Keratinocyte (primary cell): ENCODE data around the gene ETV1. TPM values are rescaled to one million over a fixed set of nuclear protein-coding genes. Genes with fewer than 3 reads are reported as not detected.

Experiments used
- DNase-seq: peaks from one replicate; pipeline ENCODE4 v3.0.0-alpha.2; 2011; ENCODE audit warnings: low read depth, missing footprints, low spot score
- FAIRE-seq: peaks from 2 replicates; lab custom pipeline; 2011; peaks lifted over from hg19 to GRCh38; lab: Jason Lieb, UNC
- H2AFZ ChIP-seq: 2 replicates; pipeline ENCODE4 v1.6.0; 2012; ENCODE audit warnings: low read length, control low read depth, inconsistent platforms; ENCODE audit not compliant: control insufficient read depth
- H3K27ac ChIP-seq: 2 replicates; pipeline ENCODE4 v1.5.1; 2011; ENCODE audit warnings: low read length; ENCODE audit not compliant: control insufficient read depth, insufficient read depth
- H3K27me3 ChIP-seq: 3 replicates; pipeline ENCODE4 v1.6.0; 2011; ENCODE audit warnings: low read length; ENCODE audit not compliant: control insufficient read depth, insufficient read depth; ENCODE audit errors: extremely low read depth
- H3K36me3 ChIP-seq, 2 experiments: 2 replicates in 1 of 2; 3 replicates in 1 of 2; pipeline ENCODE4 v1.5.1; 2011; ENCODE audit warnings: low read length in 2 of 2, mild to moderate bottlenecking in 1 of 2; ENCODE audit not compliant: control insufficient read depth in 2 of 2, insufficient read depth in 2 of 2; ENCODE audit errors: extremely low read depth in 1 of 2
- H3K4me1 ChIP-seq: 3 replicates; pipeline ENCODE4 v1.5.1; 2011; ENCODE audit warnings: low read length; ENCODE audit not compliant: control insufficient read depth, insufficient read depth; ENCODE audit errors: extremely low read depth
- H3K4me2 ChIP-seq: 3 replicates; pipeline ENCODE4 v1.6.0; 2011; ENCODE audit warnings: low read depth, low read length; ENCODE audit not compliant: control insufficient read depth, insufficient read depth; ENCODE audit errors: extremely low read depth
- H3K4me3 ChIP-seq, 3 experiments: fragments of 200-600 bp in 1 of 3; sonication (generic) in 1 of 3; 2 replicates in 2 of 3; 3 replicates in 1 of 3; pipeline ENCODE4 v1.5.1; 2011 to 2016; ENCODE audit warnings: low read length in 3 of 3, mild to moderate bottlenecking in 3 of 3, control low read depth in 2 of 3, inconsistent platforms in 1 of 3, low read depth in 1 of 3, mixed read lengths in 1 of 3, mixed run types in 1 of 3, moderate library complexity in 1 of 3; ENCODE audit not compliant: control insufficient read depth in 2 of 3, insufficient read depth in 2 of 3; ENCODE audit errors: extremely low read depth in 1 of 3
- H3K79me2 ChIP-seq: 2 replicates; pipeline ENCODE4 v1.6.0; 2012; ENCODE audit warnings: low read length; ENCODE audit not compliant: control insufficient read depth, insufficient read depth
- H3K9ac ChIP-seq: 3 replicates; pipeline ENCODE4 v1.6.0; 2011; ENCODE audit warnings: low read length; ENCODE audit not compliant: control insufficient read depth, insufficient read depth; ENCODE audit errors: extremely low read depth
- H3K9me1 ChIP-seq: 3 replicates; pipeline ENCODE4 v1.6.0; 2011; ENCODE audit warnings: low read length; ENCODE audit not compliant: control insufficient read depth, insufficient read depth; ENCODE audit errors: extremely low read depth
- H3K9me3 ChIP-seq: 2 replicates; pipeline ENCODE4 v1.5.1; 2012; ENCODE audit warnings: low read depth, low read length; ENCODE audit not compliant: control insufficient read depth
- H4K20me1 ChIP-seq: 3 replicates; pipeline ENCODE4 v1.6.0; 2011; ENCODE audit warnings: low read length; ENCODE audit not compliant: control insufficient read depth, insufficient read depth; ENCODE audit errors: extremely low read depth
- CTCF ChIP-seq, 3 experiments: IDR thresholded peaks in 1 of 3; conservative IDR thresholded peaks in 1 of 3; optimal IDR thresholded peaks in 1 of 3; 2 replicates in 2 of 3; 3 replicates in 1 of 3; pipeline versions ENCODE3 to v1.5.1; 2011; ENCODE audit warnings: low read length in 3 of 3, mild to moderate bottlenecking in 3 of 3, moderate library complexity in 2 of 3, control low read depth in 1 of 3, inconsistent platforms in 1 of 3; ENCODE audit not compliant: insufficient read depth in 2 of 3; ENCODE audit errors: extremely low read depth in 1 of 3
- EZH2 ChIP-seq: IDR thresholded peaks from one replicate; pipeline ENCODE4 v1.6.1; 2012; ENCODE audit warnings: inconsistent platforms, mild to moderate bottlenecking, low read length, moderate library complexity
- dilution Hi-C: fragments of 300-500 bp; cut with MboI; formaldehyde crosslinking; loops from one replicate; pipeline ENCODE4 v1.7.0; 2020; ENCODE audit warnings: low sequenced_read_pairs; ENCODE audit not compliant: extremely low pct_ligation_motif_present
- polyA plus RNA-seq, 5 experiments: library from polyadenylated mRNA; depleted of rRNA in 3 of 5; stranded (reverse) in 3 of 5; stranded (forward) in 1 of 5; unstranded in 1 of 5; fragments of >200 nt; gene quantifications; 1 replicate in 1 of 5; 2 replicates in 3 of 5; 3 replicates in 1 of 5; pipeline versions ENCODE4 v1.2.1 to v1.2.3, GENCODE V29; 2011 to 2012; ENCODE audit warnings: missing spikeins in 2 of 5, low read depth in 1 of 5, low replicate concordance in 1 of 5

The ETV1 gene
- polyA plus RNA-seq, 1 donor (not counting 4 experiments of a cell fraction or from before 2014, with no cell fraction given), result 5.0 TPM

GRCh38 chr7:13991791-13992595 lies 2.5 kb upstream of the ETV1 start:
- Histone ChIP-seq H3K9ac (peak overlapping the region; percentile 12), H3K4me2 (peak overlapping the region; percentile 98), H3K27ac (peak overlapping the region; percentile 47), H3K79me2 (no peaks in the 10 kb centered on the region), H3K27me3 (no peaks in the 10 kb centered on the region), H3K4me1 (peaks cover 13% of the 10 kb centered on the region), H4K20me1 (no peaks in the 10 kb centered on the region), H3K9me1 (no peaks in the 10 kb centered on the region), H3K4me3 (peak overlapping the region; percentile 55 to 94 (median 89)), H3K9me3 (no peaks in the 10 kb centered on the region), H3K36me3 (no peaks in the 10 kb centered on the region), H2AFZ (peak overlapping the region; percentile 58)
- dilution Hi-C loops, result no loop called here
- TF ChIP-seq CTCF (optimal IDR thresholded peaks at IDR 0.05 in 1 of 3, IDR thresholded peaks at IDR 0.05 in 1 of 3, conservative IDR thresholded peaks at IDR 0.05 in 1 of 3; ENCODE audit: extremely low read depth in 1 of 3, insufficient read depth in 2 of 3, low read length in 3 of 3), result no peak
- no peak for TF ChIP-seq EZH2
- peak; percentile 5 for FAIRE-seq
- DNase-seq, result no peak

GRCh38 chr7:13990984-13991790 lies 1.7 kb upstream of the ETV1 start:
- H3K36me3 ChIP-seq, result no peaks in the 10 kb centered on the region
- peak overlapping the region; percentile 91 for H2AFZ ChIP-seq
- peak overlapping the region; percentile 55 to 94 (median 89) for H3K4me3 ChIP-seq
- DNase-seq (peak; percentile 66), FAIRE-seq (peak; percentile 89)
- peak overlapping the region; percentile 73 for H3K9ac ChIP-seq
- no peaks in the 10 kb centered on the region for H4K20me1 ChIP-seq
- peaks cover 13% of the 10 kb centered on the region for H3K4me1 ChIP-seq
- no peak for TF ChIP-seq EZH2
- no peak for TF ChIP-seq CTCF (optimal IDR thresholded peaks at IDR 0.05 in 1 of 3, IDR thresholded peaks at IDR 0.05 in 1 of 3, conservative IDR thresholded peaks at IDR 0.05 in 1 of 3; ENCODE audit: extremely low read depth in 1 of 3, insufficient read depth in 2 of 3, low read length in 3 of 3)
- H3K9me1 ChIP-seq, result no peaks in the 10 kb centered on the region
- no peaks in the 10 kb centered on the region for H3K79me2 ChIP-seq
- H3K9me3 ChIP-seq, result no peaks in the 10 kb centered on the region
- H3K4me2 ChIP-seq, result peak overlapping the region; percentile 98
- dilution Hi-C loops, result no loop called here
- no peaks in the 10 kb centered on the region for H3K27me3 ChIP-seq
- peak overlapping the region; percentile 62 for H3K27ac ChIP-seq
